OCI-LY1 (cell line): ENCODE data around the gene DMRT3.

ENCODE experiments used
- H2AFZ ChIP-seq: fragments of 200-600 bp; sonication (generic), shearing (Covaris generic); 2 replicates; pipeline ENCODE4 v1.6.0; 2014; ENCODE audit warnings: antibody characterized with exemption, mild to moderate bottlenecking, low read length
- H3F3A ChIP-seq: fragments of 200-600 bp; sonication (generic), shearing (Covaris generic); 2 replicates; pipeline ENCODE4 v1.6.0; 2014; ENCODE audit warnings: mild to moderate bottlenecking, antibody characterized with exemption, low read length, moderate library complexity; ENCODE audit not compliant: insufficient read depth
- H3K27ac ChIP-seq: fragments of 200-600 bp; sonication (generic); 2 replicates; pipeline ENCODE4 v1.5.1; 2014; ENCODE audit warnings: low read length, mixed run types, mild to moderate bottlenecking, low read depth; ENCODE audit not compliant: poor library complexity, severe bottlenecking
- H3K27me3 ChIP-seq: fragments of 200-600 bp; sonication (generic); 2 replicates; pipeline ENCODE4 v1.6.0; 2014; ENCODE audit warnings: antibody characterized with exemption, mild to moderate bottlenecking, low read length, moderate library complexity; ENCODE audit not compliant: insufficient read depth
- H3K36me3 ChIP-seq: fragments of 200-600 bp; sonication (generic); 2 replicates; pipeline ENCODE4 v1.6.1; 2014; ENCODE audit warnings: mild to moderate bottlenecking, antibody characterized with exemption, low read length, moderate library complexity, mixed read lengths; ENCODE audit not compliant: insufficient read depth
- H3K4me1 ChIP-seq: fragments of 200-600 bp; sonication (generic); 2 replicates; pipeline ENCODE4 v1.5.1; 2014; ENCODE audit warnings: mild to moderate bottlenecking, low read length, moderate library complexity; ENCODE audit not compliant: insufficient read depth, severe bottlenecking
- H3K4me2 ChIP-seq: fragments of 200-600 bp; sonication (generic), shearing (Covaris generic); 2 replicates; pipeline ENCODE4 v1.6.1; 2014; ENCODE audit warnings: low read length
- H3K4me3 ChIP-seq: fragments of 200-600 bp; sonication (generic); 2 replicates; pipeline ENCODE4 v1.5.1; 2014; ENCODE audit warnings: low read length, low read depth, mild to moderate bottlenecking, mixed read lengths; ENCODE audit not compliant: poor library complexity, severe bottlenecking
- H3K79me2 ChIP-seq: fragments of 200-600 bp; shearing (Covaris generic); 2 replicates; pipeline ENCODE4 v1.6.1; 2016; ENCODE audit warnings: mixed run types, low read length, mixed read lengths; ENCODE audit not compliant: insufficient read depth
- H3K9ac ChIP-seq: fragments of 200-600 bp; sonication (generic), shearing (Covaris generic); 2 replicates; pipeline ENCODE4 v1.6.1; 2014; ENCODE audit warnings: mild to moderate bottlenecking, low read length, mixed read lengths
- H3K9me2 ChIP-seq: fragments of 200-600 bp; sonication (generic), shearing (Covaris generic); 2 replicates; pipeline ENCODE4 v1.6.1; 2014; ENCODE audit warnings: low read depth, mild to moderate bottlenecking, low read length, mixed read lengths
- H3K9me3 ChIP-seq: fragments of 200-600 bp; shearing (Covaris generic); 2 replicates; pipeline ENCODE4 v1.6.1; 2014; ENCODE audit warnings: low read length, mixed read lengths
- H4K20me1 ChIP-seq: fragments of 200-600 bp; sonication (generic), shearing (Covaris generic); 2 replicates; pipeline ENCODE4 v1.6.0; 2016; ENCODE audit warnings: mild to moderate bottlenecking, low read length; ENCODE audit not compliant: insufficient read depth
- CTCF ChIP-seq: fragments of 200-600 bp; sonication (generic), shearing (Covaris generic); IDR thresholded peaks from 2 replicates; pipeline ENCODE4 v1.5.1; 2017; ENCODE audit warnings: mild to moderate bottlenecking, antibody characterized with exemption, low read length, moderate library complexity, mixed read lengths
- EZH2 ChIP-seq: fragments of 200-600 bp; sonication (generic), shearing (Covaris generic); IDR thresholded peaks from 2 replicates; pipeline ENCODE4 v1.8.0; 2017; ENCODE audit warnings: borderline replicate concordance, mixed run types, mild to moderate bottlenecking, antibody characterized with exemption, low read length, moderate library complexity, mixed read lengths

The DMRT3 gene

GRCh38 chr9:966870-967269 lies 9.6 kb upstream of the DMRT3 start:
- no peaks in the 10 kb centered on the region for H3K9me3 ChIP-seq
- no peaks in the 10 kb centered on the region for H3F3A ChIP-seq
- H3K4me3 ChIP-seq, result no peak overlapping the region
- no peaks in the 10 kb centered on the region for H3K9me2 ChIP-seq
- no peak overlapping the region for H3K9ac ChIP-seq
- no peak overlapping the region for H2AFZ ChIP-seq
- H3K27me3 ChIP-seq, result no peaks in the 10 kb centered on the region
- TF ChIP-seq EZH2 (no peak), CTCF (no peak)
- H4K20me1 ChIP-seq, result no peaks in the 10 kb centered on the region
- H3K4me1 ChIP-seq, result peaks cover 9% of the 10 kb centered on the region
- H3K4me2 ChIP-seq, result no peak overlapping the region
- no peaks in the 10 kb centered on the region for H3K36me3 ChIP-seq
- no peak overlapping the region for H3K27ac ChIP-seq
- H3K79me2 ChIP-seq, result no peaks in the 10 kb centered on the region

GRCh38 chr9:967436-967835 lies 9.0 kb upstream of the DMRT3 start:
- H3K27me3 ChIP-seq, result no peaks in the 10 kb centered on the region
- peaks cover 9% of the 10 kb centered on the region for H3K4me1 ChIP-seq
- no peak overlapping the region for H2AFZ ChIP-seq
- H3K4me2 ChIP-seq, result peak overlapping the region; percentile 16; the same call in 1 of the 2 replicates
- TF ChIP-seq EZH2 (no peak), CTCF (no peak)
- H3K4me3 ChIP-seq, result peak overlapping the region; percentile 40
- H3K79me2 ChIP-seq, result no peaks in the 10 kb centered on the region
- no peak overlapping the region for H3K27ac ChIP-seq
- H3F3A ChIP-seq, result no peaks in the 10 kb centered on the region
- H4K20me1 ChIP-seq, result no peaks in the 10 kb centered on the region
- H3K36me3 ChIP-seq, result no peaks in the 10 kb centered on the region
- H3K9ac ChIP-seq, result no peak overlapping the region
- no peaks in the 10 kb centered on the region for H3K9me3 ChIP-seq
- H3K9me2 ChIP-seq, result no peaks in the 10 kb centered on the region

GRCh38 chr9:967903-968641 lies 8.4 kb upstream of the DMRT3 start:
- Histone ChIP-seq H3K36me3 (no peaks in the 10 kb centered on the region), H3K27ac (no peak overlapping the region), H3K27me3 (no peaks in the 10 kb centered on the region), H3K9me3 (no peaks in the 10 kb centered on the region), H3K4me2 (peak overlapping the region; percentile 16; the same call in 1 of the 2 replicates), H3K4me1 (peaks cover 9% of the 10 kb centered on the region), H4K20me1 (no peaks in the 10 kb centered on the region), H3K9ac (no peak overlapping the region), H3F3A (no peaks in the 10 kb centered on the region), H3K79me2 (no peaks in the 10 kb centered on the region), H3K9me2 (no peaks in the 10 kb centered on the region), H2AFZ (no peak overlapping the region), H3K4me3 (peak overlapping the region; percentile 40)
- TF ChIP-seq CTCF (no peak), EZH2 (no peak)
